HEK293 (cell line): Measurements from ENCODE around the gene DIRAS1.

Experiments
- GLI2 ChIP-seq: fragments of 450-650 bp; formaldehyde crosslinking; IDR thresholded peaks from 2 replicates; pipeline ENCODE4; 2017; ENCODE audit warnings: missing biosample characterization, missing genetic modification characterization, low read depth, borderline replicate concordance
- HOXC10 ChIP-seq: sonication (generic); formaldehyde crosslinking; IDR thresholded peaks from 2 replicates; pipeline ENCODE4 v1.8.1; 2023; ENCODE audit warnings: mild to moderate bottlenecking, missing genetic modification reagents
- ZBTB21 ChIP-seq: fragments of 450-650 bp; formaldehyde crosslinking; IDR thresholded peaks from 2 replicates; pipeline ENCODE4 v1.5.1; 2017; ENCODE audit warnings: missing biosample characterization, missing genetic modification characterization
- ZFP3 ChIP-seq: fragments of 450-650 bp; formaldehyde crosslinking; IDR thresholded peaks from 2 replicates; pipeline ENCODE4 v1.5.1; 2016; ENCODE audit warnings: low read depth, missing biosample characterization, missing genetic modification characterization
- ZNF175 ChIP-seq: fragments of 450-650 bp; formaldehyde crosslinking; IDR thresholded peaks from 2 replicates; pipeline ENCODE4 v1.5.1; 2016; ENCODE audit warnings: missing biosample characterization, missing genetic modification characterization
- ZNF76 ChIP-seq: fragments of 450-650 bp; formaldehyde crosslinking; IDR thresholded peaks from 2 replicates; pipeline ENCODE4; 2016; ENCODE audit warnings: low read depth, missing biosample characterization, missing genetic modification characterization, borderline replicate concordance
- ZNF792 ChIP-seq: fragments of 450-650 bp; formaldehyde crosslinking; IDR thresholded peaks from 2 replicates; pipeline ENCODE4 v1.5.1; 2016; ENCODE audit warnings: missing biosample characterization, missing genetic modification characterization
- TF ChIP-seq, protein P1 (sequence below): fragments of 450-650 bp; formaldehyde crosslinking; IDR thresholded peaks from 2 replicates; pipeline ENCODE4 v1.5.1; 2016; ENCODE audit warnings: missing biosample characterization, missing genetic modification characterization
- TF ChIP-seq, protein P2 (sequence below): fragments of 450-650 bp; formaldehyde crosslinking; IDR thresholded peaks from 2 replicates; pipeline ENCODE4 v1.5.1; 2016; ENCODE audit warnings: missing biosample characterization, missing genetic modification characterization

DNA sequence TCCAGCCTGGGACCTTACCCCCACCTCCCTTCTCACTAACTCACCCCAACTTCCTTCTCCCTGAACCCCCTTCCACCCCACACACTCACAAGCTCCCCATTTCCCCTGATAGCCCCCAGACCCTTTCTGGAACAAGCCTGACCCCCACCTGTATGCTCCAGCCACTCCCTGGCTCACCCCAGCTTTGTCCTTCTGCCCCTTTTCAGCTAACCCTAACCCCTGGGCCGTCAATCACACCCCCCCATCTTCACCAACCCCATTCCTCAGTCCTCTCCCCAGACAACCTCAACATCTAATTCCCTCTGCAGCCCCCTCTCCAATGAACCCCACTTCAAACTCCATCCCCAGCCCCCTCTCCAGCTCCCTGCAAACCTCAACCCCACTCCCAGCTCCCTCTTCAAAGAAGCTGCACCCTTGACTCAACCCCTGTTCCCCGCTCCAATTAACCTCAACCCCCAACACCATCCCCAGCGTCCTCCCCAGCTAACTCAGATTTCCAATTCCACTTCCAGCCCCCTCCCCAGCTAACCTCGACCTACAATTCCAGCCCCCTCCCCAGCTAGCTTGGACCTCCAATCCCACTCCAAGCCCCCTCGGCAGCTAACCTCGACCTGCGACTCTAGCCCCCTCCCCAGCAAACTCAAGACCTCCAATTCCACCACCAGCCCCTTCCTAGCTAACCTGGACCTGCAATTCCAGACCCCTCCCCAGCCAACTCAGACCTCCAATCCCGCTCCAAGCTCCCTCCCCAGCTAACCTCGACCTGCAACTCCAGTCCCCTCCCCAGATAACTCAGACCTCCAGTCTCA is 19.6 kb downstream of the DIRAS1 start:
- no peak for TF ChIP-seq ZBTB21 (tag by site-specific recombination)
- TF ChIP-seq, protein P1, sequence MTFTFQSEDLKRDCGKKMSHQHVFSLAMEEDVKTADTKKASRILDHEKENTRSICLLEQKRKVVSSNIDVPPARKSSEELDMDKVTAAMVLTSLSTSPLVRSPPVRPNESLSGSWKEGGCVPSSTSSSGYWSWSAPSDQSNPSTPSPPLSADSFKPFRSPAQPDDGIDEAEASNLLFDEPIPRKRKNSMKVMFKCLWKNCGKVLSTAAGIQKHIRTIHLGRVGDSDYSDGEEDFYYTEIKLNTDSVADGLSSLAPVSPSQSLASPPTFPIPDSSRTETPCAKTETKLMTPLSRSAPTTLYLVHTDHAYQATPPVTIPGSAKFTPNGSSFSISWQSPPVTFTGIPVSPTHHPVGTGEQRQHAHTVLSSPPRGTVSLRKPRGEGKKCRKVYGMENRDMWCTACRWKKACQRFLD (tag by site-specific recombination), result no peak
- TF ChIP-seq ZNF76 (tag by site-specific recombination), result no peak
- TF ChIP-seq, protein P2, sequence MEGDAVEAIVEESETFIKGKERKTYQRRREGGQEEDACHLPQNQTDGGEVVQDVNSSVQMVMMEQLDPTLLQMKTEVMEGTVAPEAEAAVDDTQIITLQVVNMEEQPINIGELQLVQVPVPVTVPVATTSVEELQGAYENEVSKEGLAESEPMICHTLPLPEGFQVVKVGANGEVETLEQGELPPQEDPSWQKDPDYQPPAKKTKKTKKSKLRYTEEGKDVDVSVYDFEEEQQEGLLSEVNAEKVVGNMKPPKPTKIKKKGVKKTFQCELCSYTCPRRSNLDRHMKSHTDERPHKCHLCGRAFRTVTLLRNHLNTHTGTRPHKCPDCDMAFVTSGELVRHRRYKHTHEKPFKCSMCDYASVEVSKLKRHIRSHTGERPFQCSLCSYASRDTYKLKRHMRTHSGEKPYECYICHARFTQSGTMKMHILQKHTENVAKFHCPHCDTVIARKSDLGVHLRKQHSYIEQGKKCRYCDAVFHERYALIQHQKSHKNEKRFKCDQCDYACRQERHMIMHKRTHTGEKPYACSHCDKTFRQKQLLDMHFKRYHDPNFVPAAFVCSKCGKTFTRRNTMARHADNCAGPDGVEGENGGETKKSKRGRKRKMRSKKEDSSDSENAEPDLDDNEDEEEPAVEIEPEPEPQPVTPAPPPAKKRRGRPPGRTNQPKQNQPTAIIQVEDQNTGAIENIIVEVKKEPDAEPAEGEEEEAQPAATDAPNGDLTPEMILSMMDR (tag by site-specific recombination), result no peak
- TF ChIP-seq ZFP3, result no peak
- no peak for TF ChIP-seq ZNF175 (tag by site-specific recombination)
- no peak for TF ChIP-seq GLI2
- TF ChIP-seq HOXC10 (CRISPR knock-in tag), result no peak
- TF ChIP-seq ZNF792 (tag by site-specific recombination), result no peak
